Central memory CD4-positive, alpha-beta T cell (primary cell): ENCODE results near the gene IPCEF1.

ENCODE experiments used
- DNase-seq: peaks from one replicate; pipeline ENCODE4 v3.0.0; 2022

The IPCEF1 gene

DNA sequence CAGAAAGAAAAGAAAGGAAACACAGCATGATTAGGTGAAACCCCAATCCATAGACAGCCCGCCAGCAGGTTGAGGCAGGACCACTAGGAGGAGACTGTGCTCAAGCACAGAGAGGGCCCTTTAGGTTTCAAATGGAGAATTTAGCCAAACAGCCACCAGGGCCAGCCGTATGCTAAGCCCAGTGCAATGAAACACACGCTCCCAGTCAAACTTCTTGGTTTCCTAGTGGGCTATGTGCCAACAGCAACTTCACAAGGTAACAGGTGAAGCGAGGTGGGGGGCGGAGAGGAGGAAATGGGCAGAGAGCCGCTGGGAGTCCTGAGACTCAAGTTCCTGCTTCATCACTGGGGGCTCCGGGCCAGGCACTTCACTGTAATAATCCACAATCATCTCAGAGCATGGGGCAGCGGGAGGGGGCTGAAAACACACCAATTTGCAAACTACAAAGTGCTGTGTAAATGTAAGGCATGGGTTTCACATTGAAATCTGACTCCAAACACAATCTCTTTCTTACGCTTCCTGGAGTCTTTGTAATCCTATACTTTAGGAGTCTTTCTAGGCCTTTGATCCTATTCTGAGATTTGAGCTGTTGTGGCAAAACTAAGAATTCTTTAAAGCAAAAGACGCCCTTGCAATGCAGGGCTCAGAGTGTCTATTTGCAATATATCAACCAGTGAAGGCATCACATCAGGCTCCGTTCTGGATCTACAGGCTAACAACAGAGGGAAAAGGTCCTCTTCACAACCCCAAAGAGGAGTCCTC lies 200.3 kb downstream of the IPCEF1 start:
- peak; percentile 49 for DNase-seq

DNA sequence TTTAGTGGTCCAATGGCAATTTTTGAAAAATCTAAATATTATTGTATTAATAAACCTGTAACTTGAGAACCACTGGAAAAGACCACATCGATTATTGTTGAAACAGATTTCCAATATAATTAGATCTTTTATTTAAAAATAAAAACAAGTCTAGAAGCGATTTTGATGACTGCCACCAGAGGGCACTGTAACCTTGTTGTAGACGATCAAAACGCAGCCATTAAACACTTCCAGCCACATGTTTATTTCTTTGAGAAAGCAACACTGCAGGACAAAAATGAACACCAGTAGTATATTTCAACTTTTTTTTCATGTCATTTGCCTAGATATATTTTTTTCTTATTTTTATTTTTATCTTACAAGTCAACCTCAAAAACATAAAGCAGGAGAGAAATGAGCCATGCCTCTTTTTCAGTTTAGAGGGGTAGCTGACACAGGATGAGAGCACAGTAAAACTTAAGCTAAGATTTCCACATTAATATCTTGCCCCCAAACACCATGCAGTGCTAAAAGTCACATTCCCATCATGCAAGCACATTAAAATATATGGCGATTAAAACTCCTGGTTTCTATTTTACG lies 202.1 kb downstream of the IPCEF1 start:
- peak; percentile 62 for DNase-seq

DNA sequence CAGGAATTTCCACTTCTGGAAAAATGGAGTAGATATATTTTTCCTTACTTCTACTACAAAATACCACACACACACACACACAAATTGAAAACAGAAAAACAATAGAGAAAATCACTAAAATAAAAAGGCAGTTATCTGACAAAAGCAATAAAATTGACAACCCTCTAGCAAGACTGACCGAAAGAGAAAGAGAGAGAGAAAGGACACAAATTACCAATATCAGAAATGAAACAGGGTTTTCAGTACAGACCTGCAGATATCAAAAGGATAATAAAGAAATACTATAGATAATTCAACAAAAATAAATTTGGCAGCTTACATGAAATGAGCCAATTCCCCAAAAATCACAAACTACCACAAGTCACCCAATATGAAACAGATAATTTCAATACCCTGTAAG lies 212.8 kb downstream of the IPCEF1 start:
- no peak for DNase-seq

DNA sequence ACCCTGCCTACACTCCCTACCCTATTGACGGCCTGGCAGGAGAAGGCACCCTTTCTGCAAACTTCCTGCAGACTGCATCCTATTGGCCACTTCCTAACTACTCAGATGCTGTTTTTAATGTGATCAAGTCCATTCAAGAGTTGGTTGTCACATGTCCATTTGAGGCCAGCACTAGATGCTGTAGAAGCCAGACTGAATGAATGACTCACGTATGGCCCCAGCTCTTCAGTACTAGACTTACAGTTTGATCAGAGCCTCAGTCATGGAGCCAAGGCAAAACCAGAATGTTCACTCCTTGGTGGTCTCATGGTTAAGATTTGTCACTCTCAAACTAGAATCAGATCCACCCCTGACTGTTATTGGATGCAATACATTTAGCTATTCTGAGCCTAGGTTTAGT lies 215.9 kb downstream of the IPCEF1 start:
- no peak for DNase-seq

DNA sequence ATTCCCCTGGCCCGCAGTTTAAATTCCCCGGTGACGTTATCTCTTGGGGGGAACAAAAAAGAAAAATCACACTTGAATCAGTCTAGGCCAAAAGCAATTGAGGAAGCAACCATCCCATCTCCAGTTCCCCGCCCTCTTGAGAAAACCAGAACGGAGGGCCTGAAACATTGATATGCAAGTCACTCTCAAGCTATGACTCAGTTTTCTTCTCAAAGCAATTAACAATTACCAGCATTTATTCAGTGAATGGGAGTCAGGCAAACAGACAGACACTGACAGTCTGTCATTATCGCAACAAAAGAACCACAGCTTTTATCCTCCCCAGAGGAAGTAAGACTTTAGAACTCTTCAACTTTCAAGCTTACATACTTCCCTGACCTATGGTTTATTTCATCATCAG lies 216.7 kb downstream of the IPCEF1 start:
- DNase-seq, result no peak

GRCh38 chr6:154138793-154139192 lies 217.8 kb downstream of the IPCEF1 start:
- DNase-seq, result no peak

DNA sequence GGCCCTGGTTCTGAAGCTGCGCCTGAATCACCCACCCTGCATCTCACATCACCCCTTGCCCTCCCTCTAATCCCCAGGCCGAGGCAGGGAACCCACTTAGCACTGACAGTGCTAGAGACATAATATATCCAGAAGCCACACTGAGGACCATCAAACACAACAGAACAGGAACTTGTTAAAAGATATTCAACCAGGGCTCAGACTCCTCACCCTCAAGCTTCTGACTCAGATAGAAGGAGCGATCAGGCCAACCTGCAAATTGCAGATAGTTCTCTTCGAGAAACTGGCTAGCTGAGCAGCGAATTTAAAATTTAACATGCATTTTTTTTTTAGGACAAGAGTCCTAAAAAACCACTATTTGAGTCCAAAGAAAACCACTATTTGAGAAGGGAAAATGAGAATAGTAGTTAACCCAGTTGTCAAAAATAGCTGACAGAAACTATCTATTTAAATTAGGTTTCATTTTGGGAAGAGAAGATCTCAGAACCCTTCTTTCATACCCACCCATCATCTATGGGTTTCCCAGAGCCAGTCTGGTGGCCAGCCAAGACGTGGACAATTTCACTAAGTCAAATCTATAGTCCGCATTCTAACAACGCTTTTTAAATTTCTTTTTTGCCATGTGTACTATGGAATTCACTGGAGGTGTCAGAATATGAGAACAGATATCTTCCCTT lies 222.0 kb downstream of the IPCEF1 start:
- DNase-seq, result no peak

DNA sequence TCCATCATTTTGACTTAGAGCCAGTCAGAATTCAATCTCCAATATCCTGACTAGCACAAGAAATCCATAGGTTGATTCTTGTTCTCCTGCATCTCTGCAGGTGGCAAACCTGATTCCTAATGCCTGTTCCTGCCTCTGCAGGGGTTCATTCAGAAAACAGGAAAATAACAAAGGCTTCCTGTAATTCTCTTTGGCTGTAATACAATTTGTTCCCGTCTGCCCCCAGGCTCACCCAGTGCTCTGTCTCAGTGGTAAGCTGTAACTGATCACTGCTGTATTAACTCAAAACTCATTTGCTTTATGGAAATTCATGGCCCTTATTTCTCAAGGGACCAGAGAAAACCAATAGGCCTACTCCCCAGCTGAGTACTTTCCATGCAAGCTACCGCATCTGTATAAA lies 228.9 kb downstream of the IPCEF1 start:
- no peak for DNase-seq

GRCh38 chr6:154125421-154125820 lies 231.2 kb downstream of the IPCEF1 start:
- no peak for DNase-seq

DNA sequence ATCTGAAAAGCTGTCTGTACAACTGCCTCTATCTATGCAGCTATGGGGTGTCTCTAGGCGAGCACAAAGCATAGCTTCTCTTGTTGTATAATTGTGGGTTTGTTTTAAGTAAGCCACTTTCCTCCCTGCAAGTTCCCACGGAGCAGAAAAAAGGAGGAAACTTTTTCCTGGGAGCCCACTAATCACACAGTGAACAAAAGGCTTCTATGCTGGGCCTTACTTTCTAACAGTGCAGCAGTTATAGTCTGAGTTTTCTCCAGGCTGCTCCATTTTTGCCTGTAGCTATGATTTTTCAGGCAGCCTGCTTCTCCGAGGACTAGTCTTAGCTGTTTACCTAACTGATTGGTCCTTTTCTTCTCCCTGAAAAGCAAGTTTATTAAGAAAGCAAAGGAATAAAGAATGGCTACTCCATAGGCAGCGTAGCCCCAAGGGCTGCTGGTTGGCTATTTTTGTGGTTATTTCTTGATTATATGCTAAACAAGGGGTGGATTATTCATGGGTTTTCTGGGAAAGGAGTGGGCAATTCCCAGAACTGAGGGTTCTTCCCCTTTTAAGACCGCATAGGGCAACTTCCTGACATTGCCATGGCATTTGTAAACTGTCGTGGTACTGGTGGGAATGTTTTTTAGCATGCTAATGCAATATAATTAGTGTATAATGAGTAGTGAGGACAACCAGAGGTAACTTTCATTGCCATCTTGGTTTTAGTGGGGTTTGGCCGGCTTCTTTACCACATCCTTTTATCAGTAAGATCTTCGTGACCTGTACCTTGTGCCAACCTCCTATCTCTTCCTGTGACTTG lies 233.2 kb downstream of the IPCEF1 start:
- no peak for DNase-seq

- no peak for DNase-seq
These were observed 234.2 kb downstream of the IPCEF1 start for GRCh38 chr6:154122195-154122925.

GRCh38 chr6:154117485-154117884 lies 239.1 kb downstream of the IPCEF1 start:
- DNase-seq, result no peak

DNA sequence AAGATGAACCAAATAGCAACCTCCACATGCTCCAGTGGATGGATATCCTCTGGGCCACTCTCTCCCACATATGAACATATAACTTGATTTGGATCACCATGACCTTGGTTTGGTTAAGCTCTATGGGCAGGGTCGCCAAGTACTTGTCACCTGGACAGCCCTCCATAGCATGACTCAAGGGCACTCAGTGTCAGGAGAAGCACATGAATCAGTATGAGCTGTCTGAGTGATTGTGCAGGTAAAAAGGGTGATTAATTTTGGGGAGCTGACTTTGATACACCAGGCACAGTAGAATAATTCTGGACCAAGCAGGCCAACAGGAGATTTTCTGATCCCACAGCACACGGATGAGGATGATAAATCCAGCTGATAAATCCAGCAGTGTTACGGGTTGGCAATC lies 243.2 kb downstream of the IPCEF1 start:
- DNase-seq, result no peak

GRCh38 chr6:154112181-154112809 lies 244.3 kb downstream of the IPCEF1 start:
- DNase-seq, result no peak

GRCh38 chr6:154111025-154111424 lies 245.6 kb downstream of the IPCEF1 start:
- DNase-seq, result no peak

GRCh38 chr6:154106251-154106650 lies 250.4 kb downstream of the IPCEF1 start:
- DNase-seq, result no peak
